GM10847 (cell line): ENCODE measurements around the gene MLLT11.

Experiments
- POLR2A ChIP-seq: IDR thresholded peaks from 2 replicates; pipeline ENCODE4 v1.6.1; 2011; ENCODE audit not compliant: insufficient read length; ENCODE audit errors: extremely low read depth

MLLT11 gene

GRCh38 chr1:151060007-151060656 is at the start of gene MLLT11:
Gene MLLT11, plus strand, starts transcription at chr1:151060397. Its CDS starts 6,828 bp downstream, at chr1:151067225.
- no peak for TF ChIP-seq POLR2A

DNA sequence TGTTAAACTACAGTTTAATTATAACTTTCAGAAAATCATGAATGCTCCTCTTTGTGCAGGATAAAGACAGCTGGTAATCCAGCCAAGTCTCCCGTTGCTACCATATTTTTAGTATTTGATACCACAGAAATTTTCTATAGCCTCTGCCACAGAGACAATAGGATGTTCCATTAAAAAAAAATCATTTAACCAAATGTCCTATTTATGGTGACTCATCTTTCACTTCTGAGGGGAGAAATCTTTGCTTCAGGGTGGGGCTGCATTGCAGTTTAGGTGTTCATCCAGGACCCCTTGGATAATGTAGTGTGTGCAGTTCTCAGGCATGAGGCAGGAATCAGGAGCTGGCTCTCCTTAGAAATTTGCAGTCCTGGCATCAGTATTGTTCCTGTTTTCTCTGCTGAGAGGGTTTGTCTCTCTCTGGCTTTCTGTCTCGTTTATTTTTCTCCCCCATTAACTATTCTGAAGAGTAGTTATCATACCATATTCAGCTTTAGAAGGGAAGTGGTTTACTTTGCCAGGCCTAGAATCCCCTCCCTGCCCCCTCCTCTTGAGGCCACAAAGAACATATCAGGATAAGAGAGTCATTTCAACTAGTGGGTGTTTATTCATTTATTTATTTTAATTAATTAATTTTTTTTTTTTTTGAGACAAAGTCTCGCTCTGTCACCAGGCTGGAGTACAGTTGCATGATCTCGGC is 48.9 kb upstream of the MLLT11 start:
- TF ChIP-seq POLR2A = no peak

DNA sequence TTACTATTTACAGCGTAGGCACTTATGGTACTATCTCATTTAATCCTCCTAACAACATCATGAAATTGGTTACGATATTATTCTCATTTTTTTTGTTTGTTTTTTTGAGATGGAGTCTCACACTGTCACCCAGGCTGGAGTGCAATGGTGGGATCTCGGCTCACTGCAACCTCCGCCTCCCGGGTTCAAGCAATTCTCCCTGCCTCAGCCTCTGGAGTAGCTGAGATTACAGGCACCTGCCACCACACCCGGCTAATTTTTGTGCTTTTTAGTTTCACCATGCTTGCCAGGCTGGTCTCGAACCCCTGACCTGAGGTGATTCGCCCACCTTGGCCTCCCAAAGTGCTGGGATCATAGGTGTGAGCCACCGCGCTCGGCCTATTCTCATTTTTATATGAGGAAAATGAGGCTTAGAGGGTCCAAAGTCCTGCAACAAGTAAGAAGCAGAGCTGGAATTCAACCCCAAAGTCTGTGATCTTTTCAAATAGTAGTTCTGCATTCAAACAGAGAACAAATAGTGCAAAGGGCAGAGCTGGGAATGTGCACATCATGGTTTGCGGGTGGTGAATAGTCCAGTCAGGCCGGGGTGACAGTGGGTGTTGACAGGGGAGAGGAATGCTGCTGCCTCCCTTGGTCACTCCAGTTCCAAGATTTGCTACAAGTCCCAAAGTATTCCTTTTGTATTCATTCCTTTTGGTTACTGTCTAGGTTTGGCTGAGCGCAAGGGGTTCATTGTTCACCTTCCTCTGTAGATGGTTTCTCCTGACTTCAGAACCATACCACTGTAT is 47.3 kb upstream of the MLLT11 start:
- no peak for TF ChIP-seq POLR2A

DNA sequence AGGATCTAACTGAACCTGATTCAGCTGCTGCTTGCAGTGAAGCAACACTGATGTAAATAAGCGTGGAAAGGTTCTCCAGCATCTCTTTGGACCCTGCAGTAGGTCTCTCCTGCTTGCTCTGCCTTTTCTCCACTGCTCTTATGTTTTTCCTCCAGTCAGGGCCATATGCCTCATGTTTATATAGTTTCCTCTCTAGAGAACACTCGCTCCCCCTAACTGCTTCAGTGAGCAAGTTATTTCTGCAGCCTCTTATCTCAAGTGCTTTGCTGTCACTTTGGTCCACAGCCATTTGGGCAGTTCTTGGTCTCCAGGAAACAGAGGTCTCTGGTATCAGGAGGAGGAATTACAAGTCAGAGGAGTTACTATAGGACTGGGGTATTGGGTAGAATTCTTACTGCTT is 46.7 kb upstream of the MLLT11 start:
- TF ChIP-seq POLR2A = no peak

DNA sequence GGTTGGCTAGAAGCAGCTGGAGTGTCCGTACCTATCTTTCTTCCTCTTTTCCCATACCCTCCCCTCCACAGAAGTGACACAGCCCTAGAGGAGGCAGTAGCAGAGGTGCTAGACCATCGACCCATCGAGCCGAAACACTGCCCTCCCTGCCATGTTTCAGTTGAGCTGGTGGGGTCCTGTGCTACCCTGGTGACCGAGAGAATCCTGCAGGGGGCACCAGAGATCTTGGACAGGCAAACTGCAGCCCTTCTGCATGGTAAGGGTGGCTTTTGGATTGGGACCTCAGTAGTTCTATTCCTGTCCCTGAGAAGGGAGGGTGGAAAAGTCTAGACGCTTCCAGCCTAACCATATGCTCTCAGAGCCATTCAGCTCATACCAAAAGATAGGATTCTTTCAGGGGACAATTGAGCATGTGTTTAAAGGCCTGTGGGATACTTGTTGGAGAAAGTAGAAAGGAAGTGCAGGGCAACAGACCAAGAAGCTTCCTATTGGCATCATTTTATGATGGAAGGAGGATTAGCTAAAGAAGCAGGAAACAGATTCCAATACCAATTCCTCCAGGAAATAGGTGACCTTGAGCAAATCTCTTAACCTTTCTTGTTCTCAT is 35.6 kb upstream of the MLLT11 start:
- no peak for TF ChIP-seq POLR2A

GRCh38 chr1:151026460-151026859 is 33.7 kb upstream of the MLLT11 start:
- no peak for TF ChIP-seq POLR2A

GRCh38 chr1:151032164-151032563 is 28.0 kb upstream of the MLLT11 start:
- no peak for TF ChIP-seq POLR2A

DNA sequence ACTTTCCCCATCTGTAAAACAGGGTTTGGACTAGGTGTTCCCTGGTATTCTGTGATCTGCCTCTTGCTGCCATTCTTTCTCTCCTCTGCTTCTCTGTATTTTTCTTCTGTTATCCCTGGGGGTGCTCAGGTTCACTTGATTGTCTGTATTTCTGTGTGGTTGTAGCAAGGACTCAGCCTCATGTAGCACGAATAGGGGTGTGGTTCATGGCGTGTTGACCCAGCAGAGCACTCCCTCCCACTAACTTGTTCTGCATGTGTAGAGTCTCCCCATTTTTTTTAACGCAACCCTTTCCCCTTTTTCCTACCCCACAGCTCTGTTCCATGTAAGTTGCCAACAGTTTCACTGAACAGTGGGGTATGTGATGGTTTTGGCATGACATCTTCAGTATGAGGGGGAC is 25.0 kb upstream of the MLLT11 start:
- TF ChIP-seq POLR2A = no peak

DNA sequence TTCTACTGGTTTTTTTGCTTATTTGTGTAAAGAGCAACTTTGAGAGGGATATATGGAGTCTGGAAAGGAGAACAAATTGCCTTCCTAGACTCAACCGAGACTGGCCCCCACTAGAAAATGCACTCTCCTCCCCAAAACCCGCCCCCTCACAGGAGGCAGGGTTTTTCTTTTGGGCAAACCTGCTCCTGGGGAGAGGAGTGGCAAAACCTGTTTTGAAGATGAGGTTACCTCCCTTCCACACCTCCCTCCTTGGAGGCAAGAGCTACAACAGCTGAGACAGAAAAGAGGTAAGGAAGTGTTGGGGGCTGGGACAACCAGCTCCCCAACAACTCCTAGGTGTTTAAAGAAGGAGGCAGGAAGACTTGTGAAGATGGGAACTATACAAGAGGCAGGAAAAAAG is 23.8 kb upstream of the MLLT11 start, which contains the start of gene BNIPL:
Gene BNIPL (plus strand): TSS at position 231 of the 400 bp plus-strand sequence. CDS start 140 bp downstream, at position 371.
- no peak for TF ChIP-seq POLR2A

- no peak for TF ChIP-seq POLR2A
Measured at GRCh38 chr1:151037032-151037431, 23.2 kb upstream of the MLLT11 start.

GRCh38 chr1:151039521-151039920 is 20.7 kb upstream of the MLLT11 start:
- no peak for TF ChIP-seq POLR2A

DNA sequence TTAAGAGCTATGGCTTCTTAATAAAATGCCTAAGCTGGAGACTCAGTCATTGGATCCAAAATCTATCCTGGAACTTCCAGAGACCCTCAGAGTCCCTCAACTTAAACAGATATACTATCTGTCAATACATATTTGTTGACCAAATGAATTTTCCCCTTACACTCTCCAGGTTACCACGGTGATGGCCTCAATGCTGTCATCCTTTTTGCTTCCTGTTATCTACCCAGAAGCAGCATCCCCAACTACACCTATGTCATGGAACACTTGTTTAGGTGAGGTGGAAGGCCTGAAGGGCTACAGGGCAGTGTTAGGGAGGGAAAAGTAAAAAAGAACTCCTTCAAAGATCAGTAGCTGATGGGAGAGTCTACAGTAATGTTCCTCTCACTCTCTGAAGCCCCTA is 17.0 kb upstream of the MLLT11 start:
- no peak for TF ChIP-seq POLR2A

- TF ChIP-seq POLR2A = peak; percentile 35
Measured at GRCh38 chr1:151047591-151047924, 12.6 kb upstream of the MLLT11 start, which contains the start of gene C1orf56. Gene C1orf56, plus strand, starts transcription at chr1:151047751. Its CDS starts 97 bp downstream, at chr1:151047848.

GRCh38 chr1:151047925-151048644 is 12.1 kb upstream of the MLLT11 start:
- TF ChIP-seq POLR2A = no peak

DNA sequence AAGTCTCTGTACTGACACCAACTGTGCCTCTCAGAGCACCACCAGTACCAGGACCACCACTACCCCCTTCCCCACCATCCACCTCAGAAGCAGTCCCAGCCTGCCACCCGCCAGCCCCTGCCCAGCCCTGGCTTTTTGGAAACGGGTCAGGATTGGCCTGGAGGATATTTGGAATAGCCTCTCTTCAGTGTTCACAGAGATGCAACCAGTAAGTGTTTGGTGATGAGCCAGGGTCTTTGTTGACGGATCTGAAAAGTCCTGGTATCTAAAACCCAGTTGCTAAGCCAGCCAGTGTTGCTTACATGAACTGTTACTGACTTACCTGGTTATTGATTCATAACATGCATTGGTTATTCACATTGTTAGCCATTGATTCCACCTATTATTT is 11.6 kb upstream of the MLLT11 start:
- TF ChIP-seq POLR2A = no peak
